Endodermal cell (in vitro differentiated cells): Measurements from ENCODE around the gene EIF4G3. TPM values are rescaled to one million over a fixed set of nuclear protein-coding genes. Genes with fewer than 3 reads are reported as not detected.

Experiments used
- DNase-seq: peaks from one replicate; pipeline ENCODE4 v3.0.0-alpha.2; 2017
- H3K27ac ChIP-seq: 2 replicates; pipeline ENCODE4 v1.5.1; 2013; ENCODE audit warnings: mild to moderate bottlenecking, low read depth, low read length, moderate library complexity
- H3K27me3 ChIP-seq: 2 replicates; pipeline ENCODE4 v1.6.1; 2013; ENCODE audit warnings: mild to moderate bottlenecking, low read length, moderate library complexity; ENCODE audit not compliant: insufficient read depth, control insufficient read depth, poor library complexity, severe bottlenecking
- H3K36me3 ChIP-seq: 2 replicates; pipeline ENCODE4 v1.7.0; 2013; ENCODE audit warnings: mild to moderate bottlenecking, low read length, moderate library complexity; ENCODE audit not compliant: control insufficient read depth, insufficient read depth
- H3K4me1 ChIP-seq: one replicate; pipeline ENCODE4 v1.7.0; 2013; ENCODE audit warnings: low read length; ENCODE audit not compliant: control insufficient read depth, insufficient read depth
- H3K4me3 ChIP-seq: 2 replicates; pipeline ENCODE4 v1.5.1; 2013; ENCODE audit warnings: mild to moderate bottlenecking, low read length, moderate library complexity
- H3K9ac ChIP-seq: 2 replicates; pipeline ENCODE4 v1.6.1; 2013; ENCODE audit warnings: mild to moderate bottlenecking, low read length, moderate library complexity; ENCODE audit not compliant: poor library complexity, severe bottlenecking; ENCODE audit errors: extremely low read depth
- H3K9me3 ChIP-seq: 2 replicates; pipeline ENCODE4 v1.6.1; 2013; ENCODE audit warnings: mild to moderate bottlenecking, low read length, moderate library complexity; ENCODE audit not compliant: control insufficient read depth
- H3K27ac Mint-ChIP-seq: 2 replicates; pipeline ENCODE4 v1.8.0; 2020; ENCODE audit warnings: mixed read lengths
- H3K27me3 Mint-ChIP-seq: 2 replicates; pipeline ENCODE4 v1.8.0; 2021; ENCODE audit warnings: mild to moderate bottlenecking, mixed read lengths; ENCODE audit not compliant: insufficient read depth
- H3K36me3 Mint-ChIP-seq: 2 replicates; pipeline ENCODE4 v1.8.0; 2020; ENCODE audit warnings: low read depth, mixed read lengths
- H3K4me1 Mint-ChIP-seq: 2 replicates; pipeline ENCODE4 v1.8.0; 2020; ENCODE audit warnings: mixed read lengths
- H3K4me3 Mint-ChIP-seq: 2 replicates; pipeline ENCODE4 v1.8.0; 2020; ENCODE audit warnings: mild to moderate bottlenecking, moderate library complexity, mixed read lengths
- H3K9me3 Mint-ChIP-seq: 2 replicates; pipeline ENCODE4 v1.8.0; 2020; ENCODE audit warnings: mild to moderate bottlenecking, mixed read lengths
- CTCF ChIP-seq: fragments of 200-600 bp; sonication (generic); conservative IDR thresholded peaks from 2 replicates; pipeline ENCODE4 v1.5.0; 2021; ENCODE audit warnings: antibody characterized with exemption, mild to moderate bottlenecking
- WGBS, 2 experiments: methylation state at CpG; one replicate each; pipeline versions ENCODE4 v1.1.5 to v1.1.7; 2013; ENCODE audit warnings: missing lambda C conversion rate in 2 of 2, mixed read lengths in 1 of 2; ENCODE audit not compliant: insufficient coverage in 1 of 2, insufficient read length in 1 of 2; 5-methylcytosine and 5-hydroxymethylcytosine counted together
- total RNA-seq, 2 donors: library from RNA; stranded (reverse); fragmentation: NEBNext Ultra II Directional in 1 of 2; extraction: Animal tissue kit (Norgen Biotek cat#: 25700) in 1 of 2; gene quantifications; 2 replicates in 1 of 2; 3 replicates in 1 of 2; pipeline ENCODE4 v1.2.1, GENCODE V29; 2021

The EIF4G3 gene
- total RNA-seq, 2 donors from 2014 or later, result 101 to 103 TPM

- TF ChIP-seq CTCF, result no peak
- peaks cover 5% of the 10 kb centered on the region for H3K9me3 Mint-ChIP-seq
- no peak overlapping the region for H3K4me3 Mint-ChIP-seq
- H3K4me1 Mint-ChIP-seq, result no peaks in the 10 kb centered on the region
- Histone ChIP-seq H3K4me3 (no peak overlapping the region), H3K27ac (no peak overlapping the region), H3K9ac (no peak overlapping the region), H3K36me3 (peaks cover 66% of the 10 kb centered on the region), H3K9me3 (no peaks in the 10 kb centered on the region), H3K27me3 (no peaks in the 10 kb centered on the region), H3K4me1 (no peaks in the 10 kb centered on the region)
- no peak overlapping the region for H3K27ac Mint-ChIP-seq
- H3K36me3 Mint-ChIP-seq, result peaks cover 79% of the 10 kb centered on the region
- no peak for DNase-seq
- WGBS, 2 experiments, result 87 to 100% methylated on average over 2 to 4 of the region's 4 CpGs
- no peaks in the 10 kb centered on the region for H3K27me3 Mint-ChIP-seq
These were observed 329.1 kb downstream of the EIF4G3 start for GRCh38 chr1:20847611-20848080.

- Mint-ChIP-seq H3K4me1 (no peaks in the 10 kb centered on the region), H3K4me3 (no peak overlapping the region), H3K9me3 (peaks cover 5% of the 10 kb centered on the region), H3K27ac (no peak overlapping the region), H3K27me3 (no peaks in the 10 kb centered on the region), H3K36me3 (peaks cover 77% of the 10 kb centered on the region)
- Histone ChIP-seq H3K4me3 (no peak overlapping the region), H3K9me3 (no peaks in the 10 kb centered on the region), H3K36me3 (peaks cover 62% of the 10 kb centered on the region), H3K9ac (no peak overlapping the region), H3K4me1 (no peaks in the 10 kb centered on the region), H3K27ac (no peak overlapping the region), H3K27me3 (no peaks in the 10 kb centered on the region)
- no peak for DNase-seq
- WGBS, 2 experiments, result 94 to 97% methylated on average over 4 to 6 of the region's 6 CpGs
- TF ChIP-seq CTCF, result no peak
These were observed 330.0 kb downstream of the EIF4G3 start for GRCh38 chr1:20846461-20847374.

GRCh38 chr1:20840731-20841130 is 336.0 kb downstream of the EIF4G3 start:
- Histone ChIP-seq H3K9me3 (peaks cover 6% of the 10 kb centered on the region), H3K4me1 (no peaks in the 10 kb centered on the region), H3K4me3 (no peak overlapping the region), H3K27ac (no peak overlapping the region), H3K27me3 (no peaks in the 10 kb centered on the region), H3K36me3 (peaks cover 72% of the 10 kb centered on the region), H3K9ac (no peak overlapping the region)
- Mint-ChIP-seq H3K27me3 (no peaks in the 10 kb centered on the region), H3K9me3 (peaks cover 5% of the 10 kb centered on the region), H3K27ac (no peak overlapping the region), H3K36me3 (peaks cover 56% of the 10 kb centered on the region), H3K4me3 (no peak overlapping the region), H3K4me1 (no peaks in the 10 kb centered on the region)
- no peak for DNase-seq
- TF ChIP-seq CTCF, result no peak
